GM21786 (cell line): Measurements from ENCODE around the gene SPATA6.

Source experiments
- ATAC-seq: cut with Tn5 transposase; IDR thresholded peaks from one replicate; pipeline ENCODE4 v1.9.1; 2021; ENCODE audit not compliant: unreplicated experiment

The SPATA6 gene

GRCh38 chr1:48258106-48258505, 213.9 kb downstream of the SPATA6 start:
- no peak for ATAC-seq

GRCh38 chr1:48254254-48254653, 217.8 kb downstream of the SPATA6 start:
- no peak for ATAC-seq

GRCh38 chr1:48251821-48252220, 220.2 kb downstream of the SPATA6 start:
- no peak for ATAC-seq

- ATAC-seq, result no peak
These were observed 220.7 kb downstream of the SPATA6 start for GRCh38 chr1:48251323-48251722.

GRCh38 chr1:48250572-48250971, 221.4 kb downstream of the SPATA6 start:
- no peak for ATAC-seq

- no peak for ATAC-seq
These were observed 222.1 kb downstream of the SPATA6 start for GRCh38 chr1:48249868-48250267.

GRCh38 chr1:48248356-48248755, 223.6 kb downstream of the SPATA6 start:
- no peak for ATAC-seq

- ATAC-seq, result no peak
These were observed 225.3 kb downstream of the SPATA6 start for GRCh38 chr1:48246727-48247126.
